Transverse colon (tissue), 4 donors: ENCODE results near the gene KDM3A. TPM values are rescaled to one million over a fixed set of nuclear protein-coding genes. Genes with fewer than 3 reads are reported as not detected.

ENCODE experiments used
- DNase-seq: peaks from one replicate; pipeline ENCODE4 v3.0.0-alpha.2; 2019
- H3K27ac ChIP-seq, 4 donors: fragments of 200-600 bp; sonication (generic); 2 replicates each; pipeline ENCODE4 v1.5.1; 2016 to 2018; ENCODE audit warnings: inconsistent platforms in 4 of 4
- H3K27me3 ChIP-seq: fragments of 200-600 bp; sonication (generic); 2 replicates; pipeline ENCODE4 v1.5.1; 2017; ENCODE audit warnings: inconsistent platforms
- H3K36me3 ChIP-seq, 4 donors: fragments of 200-600 bp; sonication (generic); 2 replicates each; pipeline ENCODE4 v1.5.1; 2017 to 2019; ENCODE audit warnings: inconsistent platforms in 4 of 4
- H3K4me1 ChIP-seq, 4 donors: fragments of 200-600 bp; sonication (generic); 2 replicates each; pipeline ENCODE4 v1.5.1; 2017 to 2020; ENCODE audit warnings: inconsistent platforms in 4 of 4
- H3K4me3 ChIP-seq, 4 donors: fragments of 200-600 bp; sonication (generic); 1 replicate in 1 of 4; 2 replicates in 3 of 4; pipeline versions ENCODE4 v1.5.1 to v1.6.1; 2017 to 2019; ENCODE audit warnings: inconsistent platforms in 4 of 4
- H3K9me3 ChIP-seq, 2 donors: fragments of 200-600 bp; sonication (generic); 2 replicates each; pipeline ENCODE4 v1.5.1; 2017 to 2019; ENCODE audit warnings: inconsistent platforms in 2 of 2
- CTCF ChIP-seq, 5 experiments: fragments of 200-600 bp in 3 of 5; fragments of 450-650 bp in 2 of 5; sonication (generic) in 3 of 5; IDR thresholded peaks; 1 replicate in 2 of 5; 2 replicates in 3 of 5; pipeline ENCODE4 v1.5.1; 2016 to 2017; ENCODE audit warnings: antibody characterized with exemption in 5 of 5, inconsistent platforms in 3 of 5, mild to moderate bottlenecking in 2 of 5, moderate library complexity in 1 of 5
- EP300 ChIP-seq: sonication (generic); formaldehyde crosslinking; IDR thresholded peaks from one replicate; pipeline ENCODE4 v1.6.1; 2017; ENCODE audit warnings: antibody characterized with exemption, low read depth
- POLR2A ChIP-seq: fragments of 450-650 bp; IDR thresholded peaks from one replicate; pipeline ENCODE4 v1.6.1; 2016; ENCODE audit warnings: antibody characterized with exemption, mild to moderate bottlenecking, moderate library complexity
- POLR2AphosphoS5 ChIP-seq, 3 donors: sonication (generic); formaldehyde crosslinking; IDR thresholded peaks; one replicate each; pipeline ENCODE4 v1.6.1; 2016; ENCODE audit warnings: antibody characterized with exemption in 3 of 3
- WGBS, 2 donors: methylation state at CpG; one replicate each; pipeline ENCODE4 v1.1.5; 2018; ENCODE audit warnings: low coverage in 1 of 2; 5-methylcytosine and 5-hydroxymethylcytosine counted together
- in situ Hi-C, 4 donors: fragments of 200-750 bp; cut with MboI; loops; one replicate each; pipeline versions ENCODE4 v1.15.0 to v1.15.1; 2017; ENCODE audit warnings: low sequenced_read_pairs in 3 of 4, low pct_ligation_motif_present in 1 of 4, low pct_unique_long_range_greater_than_20kb in 1 of 4
- intact Hi-C: fragments of 100-400 bp; cut with DNase I; formaldehyde crosslinking; loops from one replicate; pipeline ENCODE4 v1.15.1; 2023; ENCODE audit warnings: low total_unique reads
- total RNA-seq, 4 donors: library from RNA; depleted of rRNA; stranded (reverse); fragments of >200 nt; gene quantifications; one replicate each; pipeline ENCODE4 v1.1.0, GENCODE V29; 2016

Gene KDM3A
- total RNA-seq, 4 donors from 2014 or later, result 40.4 to 173 (median 55.0) TPM

GRCh38 chr2:86435531-86435930 is 5.6 kb upstream of the KDM3A start:
- no peak for DNase-seq
- intact Hi-C loops, result no loop called here
- in situ Hi-C loops, result no loop called here
- Histone ChIP-seq H3K4me3 (no peak overlapping the region), H3K9me3 (peaks cover 20 to 25% of the 10 kb centered on the region in 2 donors), H3K27ac (no peak overlapping the region), H3K36me3 (no peaks in the 10 kb centered on the region), H3K4me1 (peaks cover 0 to 4% (median 0%) of the 10 kb centered on the region in 4 donors), H3K27me3 (no peaks in the 10 kb centered on the region)
- WGBS, 2 donors, result 88 to 96% methylated on average over 4 of the region's 4 CpGs
- TF ChIP-seq POLR2AphosphoS5 (IDR thresholded peaks at IDR 0.05) (no peak), EP300 (no peak), CTCF (IDR thresholded peaks at IDR 0.05) (no peak), POLR2A (no peak)

GRCh38 chr2:86436328-86436727 is 4.8 kb upstream of the KDM3A start:
- Histone ChIP-seq H3K27ac (no peak overlapping the region), H3K4me1 (peaks cover 0 to 4% (median 0%) of the 10 kb centered on the region in 4 donors), H3K4me3 (no peak overlapping the region), H3K27me3 (no peaks in the 10 kb centered on the region), H3K9me3 (peaks cover 18 to 23% of the 10 kb centered on the region in 2 donors), H3K36me3 (no peaks in the 10 kb centered on the region)
- in situ Hi-C loops, result no loop called here
- intact Hi-C loops, result no loop called here
- TF ChIP-seq EP300, result no peak
- no peak for TF ChIP-seq POLR2A
- TF ChIP-seq POLR2AphosphoS5 (IDR thresholded peaks at IDR 0.05), result no peak
- no peak for TF ChIP-seq CTCF (IDR thresholded peaks at IDR 0.05)
- no peak for DNase-seq

GRCh38 chr2:86439879-86440630 is 1.1 kb upstream of the KDM3A start:
- Histone ChIP-seq H3K4me1 (peaks cover 13 to 28% (median 17%) of the 10 kb centered on the region in 4 donors), H3K27me3 (no peaks in the 10 kb centered on the region), H3K27ac (peak overlapping the region; percentile 96 to 99 (median 98)), H3K36me3 (no peaks in the 10 kb centered on the region), H3K4me3 (peak overlapping the region in 3 of 4 donors; percentile 56 to 85 (median 62)), H3K9me3 (peaks cover 18 to 23% of the 10 kb centered on the region in 2 donors)
- WGBS, 2 donors, result 91 to 92% methylated on average over 3 of the region's 3 CpGs
- in situ Hi-C loops, result loop anchor here in 1 of 4 donors (10.0 kb wide), 1 partner anchor 215 kb away; no protein-coding TSS in a partner anchor
- intact Hi-C loops, result no loop called here
- TF ChIP-seq CTCF (IDR thresholded peaks at IDR 0.05) (no peak), EP300 (no peak), POLR2A (no peak), POLR2AphosphoS5 (IDR thresholded peaks at IDR 0.05) (no peak)
- no peak for DNase-seq

- no peaks in the 10 kb centered on the region for H3K27me3 ChIP-seq
- 1% methylated on average over 31 of the region's 59 CpGs; no CpG with 5 or more reads in 1 of the 2 donors for WGBS, 2 donors
- intact Hi-C loops (no loop called here), in situ Hi-C loops (loop anchor here in 1 of 4 donors (10.0 kb wide), 1 partner anchor 217 kb away; no protein-coding TSS in a partner anchor)
- H3K9me3 ChIP-seq, result peaks cover 18 to 23% of the 10 kb centered on the region in 2 donors
- peaks cover 13 to 41% (median 17%) of the 10 kb centered on the region in 4 donors for H3K4me1 ChIP-seq
- no peaks in the 10 kb centered on the region for H3K36me3 ChIP-seq
- H3K4me3 ChIP-seq, result peak overlapping the region; percentile 56 to 85 (median 64)
- TF ChIP-seq CTCF (IDR thresholded peaks at IDR 0.05) (no peak), POLR2AphosphoS5 (IDR thresholded peaks at IDR 0.05) (peak in 2 of 3 donors; percentile 97 to 98), EP300 (no peak), POLR2A (no peak)
- no peak for DNase-seq
- H3K27ac ChIP-seq, result peak overlapping the region; percentile 96 to 99 (median 98)
These were observed 266 bp downstream of the KDM3A start for GRCh38 chr2:86441392-86441881.
